HG02763 (cell line): ENCODE results near the gene ENTPD8.
"Not testable (repeated sequence)": the region's sequence is repeated elsewhere in the genome, so short reads cannot be mapped to it uniquely, and the experiment has no call there.

Experiments used
- ATAC-seq: cut with Tn5 transposase; IDR thresholded peaks from one replicate; pipeline ENCODE4 v1.9.1; 2021; ENCODE audit warnings: mild to moderate bottlenecking, moderate library complexity; ENCODE audit not compliant: unreplicated experiment

The ENTPD8 gene

DNA sequence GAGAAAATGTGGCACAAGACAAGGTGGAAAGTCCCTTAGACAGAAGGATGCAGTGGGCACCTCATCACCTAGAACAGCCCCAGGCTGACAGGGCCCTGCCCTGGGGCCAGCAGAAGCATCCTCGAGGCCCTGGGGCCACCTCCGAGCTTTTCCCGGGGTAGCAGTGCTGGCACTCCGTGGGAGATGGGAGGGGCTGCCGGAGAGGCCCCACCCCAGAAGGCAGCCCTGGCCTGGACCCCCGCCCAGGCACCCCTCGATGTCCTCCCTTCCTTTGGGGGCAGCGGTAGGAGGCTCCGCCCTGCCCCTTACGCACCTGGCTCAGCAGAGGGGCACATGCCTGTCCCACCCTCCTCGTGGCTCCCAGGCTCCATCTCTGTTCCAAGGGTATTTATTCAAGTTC lies 35.7 kb upstream of the ENTPD8 start:
- no peak for ATAC-seq

DNA sequence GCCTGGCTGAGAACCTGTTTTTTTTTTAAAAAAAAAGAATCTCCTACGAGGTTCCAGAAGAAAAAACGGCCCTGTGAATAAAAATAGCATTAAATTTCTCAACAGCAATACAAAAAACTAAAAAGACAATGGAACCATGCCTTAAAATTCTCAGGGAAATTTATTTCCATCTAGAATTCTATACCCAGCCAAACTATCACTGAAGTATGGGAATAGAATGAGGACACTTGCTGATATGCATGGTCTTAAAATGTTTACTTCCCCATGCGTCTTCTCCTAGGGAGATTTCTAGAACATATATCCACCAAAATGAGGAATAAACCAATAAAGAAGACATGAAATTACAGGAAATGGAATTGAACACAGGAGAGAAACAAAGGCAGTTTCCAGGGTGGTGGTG lies 34.5 kb upstream of the ENTPD8 start:
- ATAC-seq, result no peak

GRCh38 chr9:137474271-137474670 lies 33.1 kb upstream of the ENTPD8 start:
- no peak for ATAC-seq

- no peak for ATAC-seq
Observed at GRCh38 chr9:137470785-137471184, 29.6 kb upstream of the ENTPD8 start.

DNA sequence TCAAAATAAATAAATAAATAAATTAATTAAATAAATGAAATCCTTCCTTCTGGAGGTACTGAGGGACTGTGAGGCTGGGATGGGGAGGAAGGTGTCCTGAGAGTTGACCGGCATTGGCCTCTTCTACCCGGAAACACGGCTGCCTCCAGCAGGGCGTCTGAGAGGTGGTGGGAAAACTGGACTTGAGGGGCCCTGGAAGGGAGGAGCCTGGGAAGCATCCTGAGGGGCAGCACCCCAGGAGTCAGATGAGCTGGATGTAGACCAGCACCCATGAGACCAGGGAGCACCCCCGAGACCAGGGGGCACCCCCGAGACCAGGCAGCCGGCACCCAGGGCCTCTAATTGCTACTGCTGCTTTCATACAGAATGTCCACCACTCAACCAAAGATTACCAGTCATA lies 26.7 kb upstream of the ENTPD8 start:
- ATAC-seq, result no peak

GRCh38 chr9:137467161-137467581 lies 26.0 kb upstream of the ENTPD8 start:
- ATAC-seq, result no peak

- not testable (repeated sequence) for ATAC-seq
Observed at GRCh38 chr9:137466389-137467085, 25.4 kb upstream of the ENTPD8 start.

GRCh38 chr9:137465720-137466388 lies 24.7 kb upstream of the ENTPD8 start:
- ATAC-seq, result no peak

DNA sequence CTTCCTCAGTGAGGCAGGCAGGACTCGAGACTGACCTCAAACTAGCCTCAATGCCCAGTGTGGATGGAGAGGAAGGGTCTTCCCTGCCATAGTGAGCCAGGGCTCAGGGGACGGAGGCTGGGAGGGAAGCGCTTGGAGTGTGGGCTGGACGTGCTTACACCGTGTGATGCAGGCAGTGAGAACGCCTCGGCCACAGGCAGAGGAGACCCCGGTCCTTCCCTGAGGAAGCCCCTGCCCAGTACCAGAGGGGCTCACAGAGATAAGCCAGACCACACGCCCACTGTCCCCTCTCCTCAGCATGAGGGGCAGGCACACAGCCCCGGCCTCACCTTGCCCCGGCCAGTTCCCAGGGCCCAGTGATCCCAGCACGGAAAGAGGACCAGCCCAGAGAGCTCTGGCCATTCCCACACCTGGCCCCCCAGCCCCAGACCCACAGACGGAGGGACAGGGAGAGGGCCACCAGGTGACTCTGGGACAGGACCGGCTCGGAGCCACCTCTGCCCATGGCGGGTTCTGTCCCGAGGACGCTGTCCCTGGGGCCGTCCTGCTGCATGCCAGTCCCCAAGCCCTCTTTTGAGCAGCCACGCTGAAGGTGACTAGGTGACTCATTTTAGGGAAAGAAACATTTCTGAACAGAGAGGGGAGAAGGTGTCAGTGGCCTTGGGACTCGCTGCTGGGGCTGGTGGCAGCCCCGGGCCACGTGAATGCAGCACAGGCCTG lies 24.0 kb upstream of the ENTPD8 start:
- no peak for ATAC-seq

- ATAC-seq, result no peak
Observed at GRCh38 chr9:137464291-137464999, 23.3 kb upstream of the ENTPD8 start.

DNA sequence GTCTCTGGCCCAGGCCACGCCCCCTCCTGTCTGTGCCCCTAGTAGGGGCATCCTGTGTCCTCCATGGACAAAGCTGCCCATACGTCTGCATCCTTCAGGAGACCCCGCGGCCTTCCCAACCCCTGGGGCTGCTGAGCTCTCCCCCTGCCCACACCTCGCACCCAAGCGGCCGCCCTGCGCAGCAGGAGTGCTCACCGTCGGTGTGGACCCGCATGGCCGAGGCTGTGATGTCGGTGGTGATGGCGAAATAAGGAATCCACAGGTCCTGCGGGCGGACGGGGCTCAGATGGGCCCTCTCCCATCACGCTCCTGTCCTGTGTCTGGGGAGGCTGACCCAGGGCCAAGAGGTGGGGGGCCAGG lies 22.8 kb upstream of the ENTPD8 start:
- no peak for ATAC-seq

DNA sequence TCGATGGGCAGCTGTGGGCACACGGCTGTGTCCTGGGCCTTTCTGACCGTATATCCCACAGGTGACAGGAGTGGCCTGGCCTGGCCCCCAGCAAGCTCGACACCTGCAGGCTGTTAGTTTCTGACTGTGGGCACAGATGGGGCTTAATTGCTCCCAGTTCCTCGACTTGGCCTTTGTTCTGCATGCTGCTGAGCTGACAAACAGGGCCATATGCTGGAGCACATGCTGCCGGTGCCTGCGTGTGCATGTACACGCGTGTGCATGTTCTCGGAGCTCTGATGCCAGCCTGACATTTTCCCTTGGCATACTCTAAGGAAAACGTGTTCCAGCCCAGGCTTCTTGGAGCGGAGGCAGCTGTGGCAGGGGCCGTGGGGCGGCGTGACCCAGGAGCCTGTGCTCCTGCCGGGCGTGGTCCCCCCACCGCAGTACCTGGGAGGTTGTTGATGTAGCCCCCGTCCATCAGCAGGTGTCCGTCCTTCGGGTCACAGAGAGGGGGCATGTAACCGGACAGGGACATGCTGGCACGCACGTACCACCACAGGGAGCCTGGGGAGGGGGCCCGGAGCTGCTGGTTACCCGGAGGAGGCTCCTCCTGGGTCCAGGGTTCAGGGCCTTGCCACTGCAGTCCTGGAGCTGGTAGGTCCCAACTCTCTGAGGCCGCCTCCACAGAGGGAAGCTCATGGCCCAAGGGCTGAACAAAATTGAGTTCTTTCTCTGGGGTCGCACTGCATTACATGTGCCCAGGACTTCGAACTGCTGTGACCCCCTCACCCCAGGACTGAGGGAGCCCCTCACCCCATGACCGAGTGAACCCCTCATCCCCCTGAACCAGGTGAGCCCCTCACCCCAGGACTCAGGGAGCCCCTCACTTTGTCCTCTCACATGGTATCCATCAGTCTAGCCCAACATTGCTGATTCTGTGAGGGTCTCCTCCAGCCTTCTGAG lies 22.1 kb upstream of the ENTPD8 start:
- ATAC-seq, result no peak

DNA sequence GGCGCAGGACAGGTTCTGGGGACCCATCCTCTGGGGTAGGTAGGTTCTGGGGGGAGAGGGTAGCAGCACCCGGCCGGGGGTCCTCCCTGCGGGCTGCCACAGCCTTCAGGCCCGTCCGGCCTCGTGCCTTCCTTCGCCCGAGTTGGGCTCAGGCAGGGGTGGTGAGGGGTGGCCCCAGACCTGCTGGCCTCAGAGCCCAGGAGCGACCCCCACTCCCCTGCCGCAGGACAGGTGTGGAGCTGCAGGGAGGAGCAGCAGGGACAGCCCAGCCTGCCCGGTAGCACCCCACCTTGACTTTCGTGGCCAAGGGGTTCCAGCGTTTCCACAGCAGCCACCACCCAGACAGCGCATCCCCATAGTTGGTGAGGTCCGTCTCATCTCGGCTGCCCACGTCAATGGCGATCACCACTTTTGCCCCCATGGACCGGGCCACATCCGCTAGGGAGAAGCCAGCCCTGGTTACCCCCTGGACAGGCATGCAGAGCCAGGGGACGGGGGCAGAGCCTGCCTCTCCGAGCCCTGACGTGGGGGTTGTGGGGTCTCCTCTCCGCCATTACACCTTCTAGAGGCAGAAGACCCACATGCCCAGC lies 21.3 kb upstream of the ENTPD8 start:
- ATAC-seq, result no peak

GRCh38 chr9:137461663-137462395 lies 20.7 kb upstream of the ENTPD8 start:
- peak; percentile 37 for ATAC-seq

GRCh38 chr9:137461316-137461662 lies 20.1 kb upstream of the ENTPD8 start:
- no peak for ATAC-seq

GRCh38 chr9:137460363-137461315 lies 19.5 kb upstream of the ENTPD8 start:
- ATAC-seq, result no peak

- ATAC-seq, result no peak
Observed at GRCh38 chr9:137459601-137460362, 18.6 kb upstream of the ENTPD8 start.
